Motor neuron (in vitro differentiated cells): ENCODE measurements around the gene ARL4D. TPM values are rescaled to one million over a fixed set of nuclear protein-coding genes. Genes with fewer than 3 reads are reported as not detected.
"Not testable (repeated sequence)": the region's sequence is repeated elsewhere in the genome, so short reads cannot be mapped to it uniquely, and the experiment has no call there.

Experiments
- ATAC-seq, 8 experiments: fragments of 200-7000 bp; cut with Tn5 transposase; replicated peaks in 6 of 8; 2 replicates each; pipeline ENCODE4 v1.8.0; 2021; ENCODE audit warnings: mild to moderate bottlenecking in 8 of 8, moderate library complexity in 8 of 8
- H3K27ac ChIP-seq, 2 donors: fragments of 250-450 bp; sonication (Bioruptor Pico); 2 replicates each; pipeline ENCODE4 v1.9.0; 2021; ENCODE audit warnings: antibody characterized with exemption in 2 of 2, mild to moderate bottlenecking in 2 of 2, moderate library complexity in 1 of 2
- H3K4me1 ChIP-seq, 2 donors: fragments of 250-450 bp; sonication (Bioruptor Pico); replicated peaks in 1 of 2; 2 replicates each; pipeline ENCODE4 v1.6.1; 2021; ENCODE audit warnings: antibody characterized with exemption in 2 of 2, mild to moderate bottlenecking in 2 of 2, moderate library complexity in 1 of 2
- H3K4me3 ChIP-seq, 5 donors: fragments of 250-450 bp; sonication (Bioruptor Pico); 2 replicates each; pipeline ENCODE4 v1.9.0; 2021; ENCODE audit warnings: antibody characterized with exemption in 5 of 5, mild to moderate bottlenecking in 5 of 5, moderate library complexity in 4 of 5
- WGBS, 10 experiments: fragments of 450-650 bp; shearing (Covaris generic); methylation state at CpG; one replicate each; pipeline ENCODE4 v1.0.0; 2022; 5-methylcytosine and 5-hydroxymethylcytosine counted together
- in situ Hi-C, 9 experiments: fragments of 400-800 bp; cut with MboI; loops; one replicate each; pipeline ENCODE4 v1.15.0; 2021; ENCODE audit warnings: low sequenced_read_pairs in 9 of 9, low pct_unique_long_range_greater_than_20kb in 2 of 9; ENCODE audit not compliant: unreplicated experiment in 9 of 9
- total RNA-seq, 8 experiments: library from RNA; unstranded; fragments of 300-600 nt; gene quantifications; 2 replicates each; pipeline versions ENCODE4 v1.2.3 to v1.2.4, GENCODE V29; 2022

The ARL4D gene
- total RNA-seq, 8 experiments from 2014 or later = 3.9 to 37.7 (median 10.9) TPM

GRCh38 chr17:43403846-43404245 lies 5.1 kb downstream of the ARL4D start:
- in situ Hi-C loops = loop anchor here in 1 of 9 experiments (10.0 kb wide), 1 partner anchor 81 kb away; the partner anchor contains the start of gene DHX8
- Histone ChIP-seq H3K4me1 (peaks cover 6 to 21% of the 10 kb centered on the region in 2 donors), H3K27ac (no peak overlapping the region), H3K4me3 (no peak overlapping the region)
- peak in 1 of 8 experiments; percentile 2 for ATAC-seq
- WGBS, 10 experiments = 71 to 100% (median 83%) methylated on average over 1 to 4 of the region's 5 CpGs; no CpG with 5 or more reads in 7 of the 10 experiments

- Histone ChIP-seq H3K4me3 (no peak overlapping the region), H3K4me1 (peaks cover 14 to 17% of the 10 kb centered on the region in 2 donors), H3K27ac (no peak overlapping the region)
- in situ Hi-C loops = loop anchor here in 1 of 9 experiments (10.0 kb wide), 1 partner anchor 79 kb away; the partner anchor contains the start of gene DHX8
- ATAC-seq = no peak
Measured at GRCh38 chr17:43405861-43406260, 7.1 kb downstream of the ARL4D start.

DNA sequence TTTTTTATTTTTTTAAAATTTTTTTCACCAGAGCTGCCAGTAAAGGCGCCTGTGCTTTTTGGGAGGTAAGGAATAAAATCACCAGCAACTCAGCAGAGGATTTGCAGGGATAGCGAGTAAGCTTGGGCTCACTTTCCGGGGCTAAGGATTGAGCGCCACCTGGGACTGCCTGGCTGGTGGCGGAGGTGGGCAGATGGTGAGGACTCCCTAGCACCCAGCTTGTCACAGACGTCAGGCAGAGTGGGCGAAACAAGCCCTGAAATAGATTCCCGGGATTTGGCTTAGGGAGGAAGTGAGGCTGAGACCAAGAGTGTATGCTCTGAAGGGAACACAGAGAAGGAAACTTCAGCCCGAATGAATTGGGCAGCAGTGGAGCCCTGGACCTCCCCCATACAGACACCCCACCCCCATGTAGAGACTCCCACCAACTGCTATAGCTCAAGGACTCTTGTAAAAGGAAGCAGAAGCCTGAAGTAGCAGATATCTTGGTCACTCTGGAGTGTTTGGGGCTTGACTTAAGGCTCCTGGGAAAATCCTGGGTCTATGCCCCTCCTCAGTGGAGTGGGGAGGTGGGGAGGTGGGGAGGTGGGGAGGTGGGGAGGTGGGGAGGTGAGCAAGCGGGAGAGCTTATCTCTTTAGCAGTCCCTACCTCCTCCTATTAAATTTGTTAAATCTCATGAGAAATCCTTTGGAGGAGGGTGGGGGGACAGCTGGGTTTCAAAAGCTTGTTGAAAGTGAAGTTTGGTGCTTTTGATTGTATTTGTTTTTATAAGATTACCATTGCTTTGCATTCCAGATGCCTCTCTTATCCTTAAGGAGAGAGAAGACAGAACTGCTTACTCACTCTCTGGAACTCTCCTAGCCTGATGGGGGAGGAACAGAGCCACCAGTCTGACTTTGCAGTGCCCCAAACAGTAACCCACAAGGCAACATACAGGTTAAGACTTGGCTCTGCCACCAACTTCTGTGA lies 8.2 kb downstream of the ARL4D start:
- peak in 3 of 8 experiments; percentile 8 to 54 (median 33) for ATAC-seq
- H3K4me3 ChIP-seq = no peak overlapping the region
- H3K27ac ChIP-seq = no peak overlapping the region
- 58 to 93% (median 85%) methylated on average over 3 to 9 of the region's 10 CpGs; no CpG with 5 or more reads in 4 of the 10 experiments for WGBS, 10 experiments
- in situ Hi-C loops = loop anchor here in 1 of 9 experiments (10.0 kb wide), 1 partner anchor 78 kb away; the partner anchor contains the start of gene DHX8
- peaks cover 7 to 14% of the 10 kb centered on the region in 2 donors for H3K4me1 ChIP-seq

DNA sequence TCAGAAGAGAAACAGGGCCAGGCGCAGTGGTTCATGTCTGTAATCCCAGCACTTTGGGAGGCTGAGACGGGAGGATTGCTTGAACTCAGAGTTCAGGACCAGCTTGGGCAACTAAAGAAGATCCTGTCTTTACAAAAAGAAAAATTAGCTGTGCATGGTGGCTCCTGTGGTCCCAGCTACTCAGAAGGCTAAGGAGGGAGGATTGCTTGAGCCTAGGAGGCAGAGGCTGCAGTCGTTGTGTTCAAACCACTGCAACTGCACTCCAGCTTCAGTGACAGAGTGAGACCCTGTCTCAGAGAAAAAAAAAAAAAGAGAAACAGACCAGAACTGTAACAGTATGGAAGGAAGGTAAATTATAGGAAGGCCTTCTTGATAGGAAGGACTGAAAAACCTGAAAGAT lies 10.3 kb downstream of the ARL4D start:
- 71 to 100% (median 92%) methylated on average over 1 to 3 of the region's 3 CpGs; no CpG with 5 or more reads in 3 of the 10 experiments for WGBS, 10 experiments
- H3K4me1 ChIP-seq = peaks cover 7 to 16% of the 10 kb centered on the region in 2 donors
- in situ Hi-C loops = loop anchor here in 1 of 9 experiments (10.0 kb wide), 1 partner anchor 76 kb away; the partner anchor contains the start of gene DHX8

GRCh38 chr17:43410557-43411368 lies 12.0 kb downstream of the ARL4D start:
- Histone ChIP-seq H3K4me3 (no peak overlapping the region), H3K27ac (no peak overlapping the region), H3K4me1 (peaks cover 7 to 16% of the 10 kb centered on the region in 2 donors)
- in situ Hi-C loops = no loop called here
- WGBS, 10 experiments = 34 to 100% (median 81%) methylated on average over 1 to 5 of the region's 6 CpGs
- peak in 3 of 8 experiments; percentile 16 to 88 (median 78) for ATAC-seq

More for the DNA sequence above, 10.3 kb downstream of the ARL4D start:
- Histone ChIP-seq H3K4me3 (no peak overlapping the region), H3K27ac (no peak overlapping the region)
- ATAC-seq = peak in 3 of 8 experiments; percentile 19 to 46 (median 31)

DNA sequence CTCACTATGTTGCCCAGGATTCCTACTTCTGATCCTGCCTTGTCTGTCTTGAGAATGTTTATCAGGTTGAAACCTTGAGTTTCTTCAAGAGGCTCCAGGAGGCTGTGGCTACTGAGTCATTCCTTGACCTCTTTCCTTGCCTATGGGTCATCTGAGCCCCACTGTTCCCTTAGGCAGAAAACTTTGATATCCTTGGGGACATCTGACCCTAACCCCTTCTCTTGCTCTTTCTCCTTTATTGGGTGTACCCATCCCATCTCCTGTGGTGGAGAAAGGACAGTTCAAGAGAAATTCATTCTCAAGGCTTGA lies 12.5 kb downstream of the ARL4D start:
- Histone ChIP-seq H3K27ac (no peak overlapping the region), H3K4me1 (peaks cover 7 to 16% of the 10 kb centered on the region in 2 donors), H3K4me3 (no peak overlapping the region)
- ATAC-seq = no peak
- in situ Hi-C loops = no loop called here

DNA sequence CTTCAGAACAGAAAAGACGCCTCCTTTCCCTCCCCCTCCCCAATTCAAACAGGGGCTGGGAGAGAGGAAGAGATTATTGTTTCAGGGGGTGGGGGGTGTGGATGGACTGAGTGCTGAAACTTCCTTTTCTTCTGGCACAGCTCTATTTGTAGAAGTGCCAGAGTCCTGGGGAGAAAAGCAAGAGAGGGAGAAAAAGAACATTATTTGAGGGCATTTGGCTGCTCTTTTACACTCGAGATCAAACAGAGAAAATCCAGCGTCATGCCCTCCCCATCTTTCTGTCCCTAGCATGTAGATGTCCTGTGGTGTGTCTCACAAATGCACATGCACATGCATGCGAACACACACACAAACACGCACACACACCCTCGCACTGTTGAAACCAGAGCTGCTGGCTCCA lies 13.0 kb downstream of the ARL4D start:
- Histone ChIP-seq H3K27ac (no peak overlapping the region), H3K4me3 (no peak overlapping the region), H3K4me1 (peaks cover 7 to 16% of the 10 kb centered on the region in 2 donors)
- no peak for ATAC-seq
- in situ Hi-C loops = no loop called here
- WGBS, 10 experiments = 47 to 100% (median 78%) methylated on average over 2 to 3 of the region's 6 CpGs; no CpG with 5 or more reads in 6 of the 10 experiments

GRCh38 chr17:43412166-43412565 lies 13.4 kb downstream of the ARL4D start:
- WGBS, 10 experiments = 71 to 100% (median 100%) methylated on average over 1 of the region's 1 CpG; no CpG with 5 or more reads in 3 of the 10 experiments
- ATAC-seq = no peak

DNA sequence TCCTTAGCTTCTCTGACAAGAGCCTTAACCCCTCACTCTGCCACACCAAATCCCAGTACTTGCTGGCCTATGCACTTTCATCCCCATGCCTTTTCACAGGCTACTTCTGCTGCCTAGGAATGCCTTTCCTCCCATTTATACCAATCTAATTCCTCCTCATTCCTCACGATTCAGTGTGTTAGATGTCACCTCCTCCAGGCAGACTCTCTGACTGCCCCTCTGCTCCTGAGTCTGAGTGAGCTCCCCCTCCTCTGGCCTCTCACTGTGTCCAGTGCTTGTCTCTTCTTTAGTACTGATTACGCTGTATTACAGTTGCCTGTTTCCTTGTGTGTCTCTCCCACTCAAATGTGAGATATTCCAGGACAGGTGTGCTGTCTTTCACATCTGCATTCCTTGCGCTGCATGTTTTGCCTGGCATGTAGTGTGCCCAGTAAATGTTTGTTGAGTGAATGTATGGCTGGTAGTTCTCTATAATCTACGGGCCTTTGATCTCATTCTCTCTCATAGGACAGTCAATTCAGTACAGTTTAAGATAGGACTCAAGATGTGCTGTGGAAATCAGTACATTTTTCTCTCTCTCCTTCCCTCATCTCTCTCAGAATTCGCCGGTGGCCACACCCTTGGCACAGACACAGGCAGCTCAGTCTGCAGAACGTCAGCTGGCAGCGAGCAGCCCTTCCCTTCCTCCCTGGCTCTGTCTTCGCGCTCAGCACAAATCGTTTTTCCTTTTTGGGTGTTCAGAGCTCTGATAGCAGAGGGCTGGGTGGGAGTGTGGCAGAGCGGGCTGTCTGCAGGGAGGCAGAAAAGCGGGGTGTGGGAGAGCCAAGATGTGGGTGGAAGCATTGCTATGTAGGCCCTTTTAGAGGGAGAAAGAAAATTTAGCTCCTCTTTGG lies 18.5 kb downstream of the ARL4D start:
- WGBS, 10 experiments = 28 to 92% (median 66%) methylated on average over 2 to 8 of the region's 13 CpGs; no CpG with 5 or more reads in 1 of the 10 experiments
- in situ Hi-C loops = no loop called here
- no peak overlapping the region for H3K4me3 ChIP-seq
- ATAC-seq = peak in 3 of 8 experiments; percentile 43 to 70 (median 46)
- peaks cover 4 to 10% of the 10 kb centered on the region in 2 donors for H3K4me1 ChIP-seq
- H3K27ac ChIP-seq = no peak overlapping the region

More at GRCh38 chr17:43412166-43412565, 13.4 kb downstream of the ARL4D start:
- no peak overlapping the region for H3K27ac ChIP-seq
- H3K4me3 ChIP-seq = no peak overlapping the region
- in situ Hi-C loops = no loop called here
- H3K4me1 ChIP-seq = peaks cover 7 to 16% of the 10 kb centered on the region in 2 donors

- Histone ChIP-seq H3K27ac (peak overlapping the region in 1 of 2 donors; percentile 57), H3K4me3 (no peak overlapping the region), H3K4me1 (peaks cover 4 to 10% of the 10 kb centered on the region in 2 donors)
- peak; percentile 94 to 100 (median 100) for ATAC-seq
- in situ Hi-C loops = no loop called here
- WGBS, 10 experiments = 0 to 87% (median 42%) methylated on average over 1 to 6 of the region's 18 CpGs; no CpG with 5 or more reads in 1 of the 10 experiments
Measured at GRCh38 chr17:43418441-43419374, 19.9 kb downstream of the ARL4D start.

DNA sequence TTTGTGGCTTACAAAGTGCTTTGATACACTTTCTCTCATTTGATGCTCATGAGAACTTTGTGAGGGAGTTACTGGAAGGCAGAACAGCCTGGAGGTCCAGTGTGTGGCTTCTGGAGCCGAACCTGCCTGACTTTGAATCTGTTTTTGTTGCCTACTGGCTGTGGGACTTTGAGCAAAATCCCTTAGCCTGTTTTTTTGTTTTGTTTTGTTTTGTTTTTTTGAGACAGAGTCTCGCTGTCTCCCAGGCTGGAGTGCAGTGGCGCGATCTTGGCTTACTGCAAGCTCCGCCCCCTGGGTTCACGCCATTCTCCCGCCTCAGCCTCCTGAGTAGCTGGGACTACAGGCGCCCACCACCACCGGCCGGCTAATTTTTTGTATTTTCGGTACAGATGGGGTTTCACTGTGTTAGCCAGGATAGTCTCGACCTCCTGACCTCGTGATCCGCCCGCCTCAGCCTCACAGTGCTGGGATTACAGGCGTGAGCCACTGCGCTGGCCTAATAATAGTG lies 20.6 kb downstream of the ARL4D start:
- WGBS, 10 experiments = 83 to 95% (median 92%) methylated on average over 1 to 13 of the region's 17 CpGs; no CpG with 5 or more reads in 6 of the 10 experiments
- H3K27ac ChIP-seq, ATAC-seq, H3K4me3 ChIP-seq, H3K4me1 ChIP-seq, in situ Hi-C loops: not testable (repeated sequence)
